GM18499 (cell line): Measurements from ENCODE around the gene CD99.
A peak's percentile ranks its signal among the peaks of the same experiment; 100 is the strongest.
"Not testable (repeated sequence)": the region's sequence is repeated elsewhere in the genome, so short reads cannot be mapped to it uniquely, and the experiment has no call there.

Experiments
- ATAC-seq: cut with Tn5 transposase; IDR thresholded peaks from one replicate; pipeline ENCODE4 v1.9.1; 2021; ENCODE audit warnings: moderate number of reproducible peaks; ENCODE audit not compliant: insufficient read depth, unreplicated experiment

CD99 gene

DNA sequence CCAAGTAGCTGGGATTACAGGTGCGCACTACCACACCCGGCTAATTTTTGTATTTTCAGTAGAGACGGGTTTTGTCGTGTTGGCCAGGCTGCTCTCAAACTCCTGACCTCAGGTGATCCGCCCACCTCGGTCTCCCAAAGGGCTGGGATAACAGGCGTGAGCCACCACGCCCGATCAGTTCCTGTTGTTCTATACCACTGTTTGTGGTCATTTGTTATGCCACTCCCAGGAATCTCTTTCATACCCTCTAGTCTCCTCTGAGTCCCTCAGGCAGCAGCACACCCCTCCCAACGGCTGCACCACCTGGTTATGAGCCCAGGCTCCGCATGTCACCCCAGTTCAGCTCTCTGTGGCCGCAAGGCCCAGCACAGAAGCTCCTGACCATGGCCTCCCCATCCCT lies 17.5 kb upstream of the CD99 start:
- no peak for ATAC-seq

- not testable (repeated sequence) for ATAC-seq
These were observed 15.4 kb upstream of the CD99 start for GRCh38 chrX:2675657-2676200.

- ATAC-seq: no peak
These were observed 14.1 kb upstream of the CD99 start for GRCh38 chrX:2676794-2677675.

DNA sequence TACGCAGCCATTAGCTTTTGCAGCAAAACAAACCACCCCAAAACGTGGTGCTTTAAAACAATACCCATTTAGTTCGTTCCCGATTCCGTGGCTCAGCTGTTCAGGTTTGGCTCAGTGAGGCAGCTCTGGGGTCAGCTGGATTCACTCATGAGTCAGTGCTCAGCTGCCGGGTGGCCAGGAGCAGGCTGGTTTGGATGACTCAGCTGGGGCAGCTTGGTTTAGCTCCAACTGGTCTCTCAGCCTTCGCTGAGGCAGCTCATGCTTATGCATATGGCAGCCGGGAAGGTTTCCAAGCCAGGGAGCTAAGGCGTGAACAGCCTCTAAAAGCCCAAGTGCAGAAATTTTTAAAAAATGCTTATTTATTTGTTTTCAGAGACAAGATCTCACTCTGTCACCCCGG lies 13.3 kb upstream of the CD99 start:
- no peak for ATAC-seq

GRCh38 chrX:2678583-2678982 lies 12.5 kb upstream of the CD99 start:
- no peak for ATAC-seq

DNA sequence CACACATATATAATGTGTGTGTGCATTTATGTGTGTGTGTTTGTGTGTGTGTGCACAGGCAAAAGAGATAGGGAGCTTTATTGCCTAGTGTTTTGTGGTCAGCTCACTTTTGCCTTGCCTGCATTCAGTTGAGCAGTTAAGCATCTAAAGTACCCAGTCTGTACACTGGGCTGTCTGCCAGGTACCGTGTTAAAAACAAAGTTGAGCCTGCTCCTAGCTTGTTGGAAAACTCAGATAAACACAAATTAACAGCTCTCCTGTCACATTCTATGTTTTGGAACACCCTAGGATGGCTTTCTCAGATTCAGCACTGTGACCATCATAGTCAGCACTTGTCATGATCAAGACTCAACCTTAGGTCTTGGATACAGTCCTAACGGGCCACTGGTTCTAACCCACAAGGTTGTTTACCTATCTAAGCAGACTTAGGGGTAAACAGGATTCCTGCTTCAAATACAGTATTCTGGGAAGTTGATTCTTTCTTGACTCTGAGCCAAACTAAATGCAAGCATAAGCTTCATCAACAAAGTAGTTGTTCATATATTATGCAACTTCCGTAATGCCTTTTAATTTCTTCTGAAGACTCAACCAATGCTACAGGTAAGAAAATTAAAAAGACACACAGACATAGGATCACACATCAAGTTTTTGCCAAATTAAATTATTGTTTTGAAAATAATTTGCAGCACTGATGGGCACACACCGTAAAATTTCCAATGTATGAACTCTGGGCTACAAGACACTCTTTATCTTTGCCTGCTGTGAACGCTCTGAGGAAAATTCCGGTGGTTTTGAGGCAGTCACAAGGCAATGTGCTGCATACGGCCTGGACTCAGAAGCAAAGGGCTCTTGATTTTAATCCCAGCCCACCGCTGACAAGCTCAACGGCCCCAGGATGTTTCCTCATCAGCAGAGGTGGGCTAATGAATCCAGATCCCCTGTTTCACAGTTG lies 11.3 kb upstream of the CD99 start:
- no peak for ATAC-seq

- ATAC-seq: no peak
These were observed 10.4 kb upstream of the CD99 start for GRCh38 chrX:2680486-2681348.

DNA sequence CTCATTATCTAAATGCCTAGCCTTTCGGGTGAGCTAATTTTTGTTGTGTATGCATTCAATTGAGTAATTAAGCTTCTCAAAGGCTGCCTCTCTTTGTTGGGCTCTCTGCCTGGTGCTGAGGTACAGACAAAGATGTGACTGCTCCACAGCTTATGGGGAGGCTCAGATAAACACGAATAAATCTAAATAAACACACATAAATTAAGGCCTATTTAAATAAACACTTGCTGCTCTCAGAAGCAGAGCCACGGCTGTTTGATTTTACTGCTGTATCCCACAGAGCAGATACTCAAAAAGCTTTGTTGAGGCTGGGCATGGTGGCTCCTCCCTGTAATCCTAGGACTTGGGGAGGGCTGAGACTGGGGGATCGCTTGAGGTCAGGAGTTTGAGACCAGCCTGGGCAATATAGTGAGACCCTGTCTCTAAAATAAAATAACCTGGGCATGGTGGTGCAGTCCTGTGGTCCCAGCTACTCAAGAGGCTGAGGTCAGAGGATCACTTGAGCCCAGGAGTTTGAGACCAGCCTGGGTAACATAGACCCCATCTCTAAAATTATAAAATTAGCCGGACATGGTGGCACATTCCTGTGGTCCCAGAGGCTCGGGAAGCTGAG lies 8.4 kb upstream of the CD99 start:
- ATAC-seq: no peak

DNA sequence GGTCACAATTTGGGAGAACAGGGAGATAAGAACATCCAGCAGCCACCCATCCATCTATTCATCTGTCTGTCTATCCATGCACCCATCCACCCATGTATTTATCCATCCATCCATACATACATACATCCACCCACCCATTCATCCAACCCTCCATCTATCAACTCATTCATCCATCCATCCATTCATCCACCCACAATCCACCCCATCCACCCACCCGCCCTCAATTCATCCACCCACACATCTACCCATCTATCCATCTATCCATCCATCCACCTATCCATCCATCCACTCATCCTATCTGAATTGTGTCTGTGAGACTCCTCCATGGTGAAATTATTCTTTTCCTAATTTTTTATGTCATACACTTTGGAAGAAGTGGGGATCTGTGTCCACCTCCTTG lies 6.8 kb upstream of the CD99 start:
- no peak for ATAC-seq

- ATAC-seq: no peak
These were observed 5.2 kb upstream of the CD99 start for GRCh38 chrX:2685886-2686285.

DNA sequence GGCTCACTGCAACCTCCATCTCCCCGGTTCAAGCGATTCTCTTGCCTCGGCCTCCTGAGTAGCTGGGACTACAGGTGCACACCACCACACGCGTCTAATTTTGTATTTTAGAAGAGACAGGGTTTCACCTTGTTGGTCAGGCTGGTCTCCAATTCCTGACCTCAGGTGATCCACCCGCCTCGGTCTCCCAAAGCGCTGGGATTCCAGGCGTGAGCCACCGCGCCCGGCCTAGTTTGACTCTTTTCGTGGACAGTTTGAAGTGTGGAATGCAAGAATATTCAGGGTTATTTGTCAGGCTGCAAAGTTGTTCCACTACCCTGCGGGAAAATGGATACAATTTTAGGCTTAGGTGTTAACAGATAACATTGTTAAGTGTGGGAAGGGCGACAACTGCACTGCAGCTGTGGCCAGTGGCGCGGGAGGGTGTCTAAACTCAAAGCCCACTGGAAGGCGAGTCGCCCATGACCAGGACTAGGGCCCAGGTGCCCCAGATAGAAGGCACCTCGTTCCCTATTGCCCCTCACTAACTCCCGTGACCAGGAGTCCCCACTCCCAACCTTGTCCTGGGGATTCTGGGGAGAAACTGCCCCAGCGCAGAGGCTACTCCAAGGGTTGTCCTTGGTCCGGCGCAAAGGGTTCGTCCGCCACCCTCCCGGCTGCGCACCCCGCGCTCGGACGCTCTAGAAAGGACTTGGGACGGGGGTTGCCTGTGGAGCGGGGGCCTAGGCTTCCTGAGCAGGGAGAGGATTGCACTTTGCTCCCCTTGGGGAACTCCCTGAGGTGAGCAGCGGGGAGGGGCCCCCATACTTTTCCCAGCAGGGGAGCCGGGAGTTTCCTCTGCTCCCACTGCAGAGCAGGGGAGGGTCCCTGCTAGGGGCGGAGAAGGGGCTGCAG lies 1.1 kb upstream of the CD99 start:
- ATAC-seq: no peak

DNA sequence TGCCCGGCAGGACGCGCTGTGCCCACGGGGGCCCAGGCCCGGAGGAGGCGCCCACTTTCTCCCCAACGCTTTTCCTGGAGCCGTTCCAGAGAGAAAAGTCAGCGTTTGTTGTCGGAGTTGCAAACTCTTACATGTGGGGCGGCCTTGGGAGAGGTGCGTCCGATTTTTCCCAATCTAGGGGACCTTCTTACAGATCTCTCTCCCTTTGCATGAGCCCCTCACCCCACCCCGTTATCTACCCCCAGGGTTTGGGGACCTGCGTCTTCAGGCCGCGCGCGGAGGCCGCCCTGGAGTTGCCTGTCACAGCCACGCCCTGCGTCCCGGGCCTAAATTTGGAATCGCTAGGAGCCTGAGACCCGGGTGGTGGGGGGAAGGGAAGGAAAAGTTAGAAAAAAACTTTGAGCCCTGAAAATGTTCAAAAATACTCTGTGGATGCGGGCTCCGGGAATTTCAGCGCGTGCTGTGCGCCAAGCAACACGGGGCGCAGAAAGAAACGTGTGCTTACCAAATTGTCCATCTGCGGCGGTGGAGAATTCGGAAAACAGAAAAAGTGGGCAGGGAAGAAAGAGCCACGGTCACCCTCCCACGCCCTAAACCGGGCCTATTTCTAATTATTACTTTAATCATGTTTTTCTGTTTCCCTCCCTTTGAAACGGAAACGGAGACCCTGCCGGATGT lies 587 bp downstream of the CD99 start:
- ATAC-seq: no peak

- ATAC-seq: no peak
These were observed 1.4 kb downstream of the CD99 start for GRCh38 chrX:2692221-2693112.

GRCh38 chrX:2693113-2694002 lies 2.3 kb downstream of the CD99 start:
- no peak for ATAC-seq

GRCh38 chrX:2694914-2695267 lies 3.8 kb downstream of the CD99 start:
- ATAC-seq: no peak

DNA sequence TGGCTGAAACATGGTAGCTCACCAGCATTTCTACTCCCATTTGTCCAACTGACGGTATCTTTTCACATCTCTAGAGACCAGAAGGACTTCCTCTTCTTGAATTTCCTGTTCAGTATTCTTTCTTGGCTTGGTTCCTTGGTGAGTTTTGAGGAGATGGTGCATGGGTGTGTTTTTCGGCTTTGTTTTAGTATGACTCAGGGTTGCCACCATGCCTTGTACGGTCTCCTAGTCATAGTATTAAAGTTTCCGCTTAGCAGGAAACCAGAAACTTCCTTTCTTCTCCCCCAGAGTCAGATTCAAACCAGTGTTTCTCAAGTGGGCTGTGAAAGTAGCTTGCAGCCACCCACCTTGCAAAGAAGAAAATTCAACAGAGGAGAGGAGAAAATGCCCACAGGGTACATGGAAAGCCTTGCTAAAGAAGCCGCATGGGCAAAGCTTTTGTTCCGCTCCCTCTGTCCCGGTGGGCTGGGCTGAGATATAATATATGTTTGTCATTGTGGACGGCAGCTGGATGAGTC lies 5.7 kb downstream of the CD99 start:
- peak; percentile 90 for ATAC-seq
